HG03442 (cell line): ENCODE measurements around the gene PLXDC1.

Source experiments
- ATAC-seq: cut with Tn5 transposase; IDR thresholded peaks from one replicate; pipeline ENCODE4 v1.9.1; 2021; ENCODE audit warnings: mild to moderate bottlenecking, moderate library complexity; ENCODE audit not compliant: unreplicated experiment

The PLXDC1 gene

GRCh38 chr17:39099663-39100286, 51.7 kb downstream of the PLXDC1 start:
- ATAC-seq, result no peak

GRCh38 chr17:39098588-39098987, 52.8 kb downstream of the PLXDC1 start:
- no peak for ATAC-seq

- no peak for ATAC-seq
Measured at GRCh38 chr17:39097537-39097936, 53.9 kb downstream of the PLXDC1 start.

- no peak for ATAC-seq
Measured at GRCh38 chr17:39097150-39097519, 54.3 kb downstream of the PLXDC1 start.

- no peak for ATAC-seq
Measured at GRCh38 chr17:39096508-39097149, 54.8 kb downstream of the PLXDC1 start.

GRCh38 chr17:39095309-39095686, 56.1 kb downstream of the PLXDC1 start:
- no peak for ATAC-seq

- ATAC-seq, result no peak
Measured at GRCh38 chr17:39094607-39095308, 56.7 kb downstream of the PLXDC1 start.

- ATAC-seq, result no peak
Measured at GRCh38 chr17:39092692-39093230, 58.7 kb downstream of the PLXDC1 start.

GRCh38 chr17:39090908-39091665, 60.4 kb downstream of the PLXDC1 start:
- ATAC-seq, result no peak

GRCh38 chr17:39090400-39090799, 61.0 kb downstream of the PLXDC1 start:
- no peak for ATAC-seq

GRCh38 chr17:39084558-39084957, 66.9 kb downstream of the PLXDC1 start:
- ATAC-seq, result no peak

GRCh38 chr17:39083270-39083669, 68.2 kb downstream of the PLXDC1 start:
- ATAC-seq, result no peak

- ATAC-seq, result no peak
Measured at GRCh38 chr17:39082482-39082881, 69.0 kb downstream of the PLXDC1 start.

GRCh38 chr17:39081851-39082250, 69.6 kb downstream of the PLXDC1 start:
- no peak for ATAC-seq

GRCh38 chr17:39080421-39081078, 70.9 kb downstream of the PLXDC1 start:
- ATAC-seq, result no peak

GRCh38 chr17:39079836-39080235, 71.6 kb downstream of the PLXDC1 start:
- no peak for ATAC-seq

- no peak for ATAC-seq
Measured at GRCh38 chr17:39077866-39078265, 73.6 kb downstream of the PLXDC1 start.

- no peak for ATAC-seq
Measured at GRCh38 chr17:39077252-39077651, 74.2 kb downstream of the PLXDC1 start.

GRCh38 chr17:39074676-39075075, 76.8 kb downstream of the PLXDC1 start:
- ATAC-seq, result no peak

- no peak for ATAC-seq
Measured at GRCh38 chr17:39073916-39074315, 77.5 kb downstream of the PLXDC1 start.

- ATAC-seq, result no peak
Measured at GRCh38 chr17:39073353-39073752, 78.1 kb downstream of the PLXDC1 start.
